Measurements from ENCODE around the gene CA4. TPM values are rescaled to one million over a fixed set of nuclear protein-coding genes. Genes with fewer than 3 reads are reported as not detected.
A peak's percentile ranks its signal among the peaks of the same experiment; 100 is the strongest.

CA4 gene
- total RNA-seq, 1 experiment from 2014 or later, result 1.4 TPM

GRCh38 chr17:60170835-60171752 lies 21.3 kb downstream of the CA4 start:
- H3K4me3 ChIP-seq (ENCODE audit: low read depth in 2 of 2, low read length in 2 of 2), result no peak overlapping the region
- H3K36me3 ChIP-seq (ENCODE audit: control insufficient read depth, insufficient read depth, low read length), result no peaks in the 10 kb centered on the region
- H3K27me3 ChIP-seq (ENCODE audit: control insufficient read depth, insufficient read depth, low read length), result no peaks in the 10 kb centered on the region
- ChIA-PET POLR2A (no interaction called here), CTCF (interaction anchor here (0.5 kb wide), 1 partner anchor 428 kb away, joined by 4 read pairs; no protein-coding TSS in a partner anchor)
- no peaks in the 10 kb centered on the region for H3K9me3 ChIP-seq (ENCODE audit: control insufficient read depth, insufficient read depth, low read depth, low read length)
- DNase-seq (ENCODE audit: low read depth, low spot score), result no peak
- H3K4me1 ChIP-seq (ENCODE audit: control insufficient read depth, insufficient read depth, low read length), result peaks cover 15% of the 10 kb centered on the region
- peak overlapping the region; percentile 31; the same call in 1 of the 2 replicates for H3K27ac ChIP-seq (ENCODE audit: low read length)
- TF ChIP-seq, protein P1, sequence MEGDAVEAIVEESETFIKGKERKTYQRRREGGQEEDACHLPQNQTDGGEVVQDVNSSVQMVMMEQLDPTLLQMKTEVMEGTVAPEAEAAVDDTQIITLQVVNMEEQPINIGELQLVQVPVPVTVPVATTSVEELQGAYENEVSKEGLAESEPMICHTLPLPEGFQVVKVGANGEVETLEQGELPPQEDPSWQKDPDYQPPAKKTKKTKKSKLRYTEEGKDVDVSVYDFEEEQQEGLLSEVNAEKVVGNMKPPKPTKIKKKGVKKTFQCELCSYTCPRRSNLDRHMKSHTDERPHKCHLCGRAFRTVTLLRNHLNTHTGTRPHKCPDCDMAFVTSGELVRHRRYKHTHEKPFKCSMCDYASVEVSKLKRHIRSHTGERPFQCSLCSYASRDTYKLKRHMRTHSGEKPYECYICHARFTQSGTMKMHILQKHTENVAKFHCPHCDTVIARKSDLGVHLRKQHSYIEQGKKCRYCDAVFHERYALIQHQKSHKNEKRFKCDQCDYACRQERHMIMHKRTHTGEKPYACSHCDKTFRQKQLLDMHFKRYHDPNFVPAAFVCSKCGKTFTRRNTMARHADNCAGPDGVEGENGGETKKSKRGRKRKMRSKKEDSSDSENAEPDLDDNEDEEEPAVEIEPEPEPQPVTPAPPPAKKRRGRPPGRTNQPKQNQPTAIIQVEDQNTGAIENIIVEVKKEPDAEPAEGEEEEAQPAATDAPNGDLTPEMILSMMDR (IDR thresholded peaks at IDR 0.05), result no peak
- TF ChIP-seq POLR2AphosphoS5 (IDR thresholded peaks at IDR 0.05; ENCODE audit: low read depth, low read length), result peak; percentile 37; the same call in 1 of the 2 replicates
- no TSS peak for BruUV-seq (replicated peaks)
- in situ Hi-C loops (cut with HindIII; ENCODE audit: low pct_unique_long_range_greater_than_20kb, low sequenced_read_pairs) (no loop called here), intact Hi-C loops (cut with micrococcal nuclease; ENCODE audit: unreplicated experiment) (no loop called here)
- ATAC-seq, result peak; percentile 41; the same call in 1 of the 2 replicates

- in situ Hi-C loops (cut with HindIII; ENCODE audit: low pct_unique_long_range_greater_than_20kb, low sequenced_read_pairs), result no loop called here
- peaks cover 15% of the 10 kb centered on the region for H3K4me1 ChIP-seq (ENCODE audit: control insufficient read depth, insufficient read depth, low read length)
- ChIA-PET CTCF (interaction anchor here (0.5 kb wide), 1 partner anchor 428 kb away, joined by 4 read pairs; no protein-coding TSS in a partner anchor), POLR2A (no interaction called here)
- intact Hi-C loops (cut with micrococcal nuclease; ENCODE audit: unreplicated experiment), result no loop called here
- H3K4me3 ChIP-seq (ENCODE audit: low read depth in 2 of 2, low read length in 2 of 2), result no peak overlapping the region
- no TSS peak for BruUV-seq (replicated peaks)
- no peaks in the 10 kb centered on the region for H3K27me3 ChIP-seq (ENCODE audit: control insufficient read depth, insufficient read depth, low read length)
- no peak for DNase-seq (ENCODE audit: low read depth, low spot score)
- H3K9me3 ChIP-seq (ENCODE audit: control insufficient read depth, insufficient read depth, low read depth, low read length), result no peaks in the 10 kb centered on the region
- H3K27ac ChIP-seq (ENCODE audit: low read length), result no peak overlapping the region
- H3K36me3 ChIP-seq (ENCODE audit: control insufficient read depth, insufficient read depth, low read length), result no peaks in the 10 kb centered on the region
- ATAC-seq, result no peak
- TF ChIP-seq SIN3A (IDR thresholded peaks at IDR 0.05; ENCODE audit: borderline replicate concordance, insufficient read depth, low read depth, low read length) (no peak), TCF7L2 (IDR thresholded peaks at IDR 0.05; ENCODE audit: low read depth, low read length) (no peak), REST (IDR thresholded peaks at IDR 0.05; ENCODE audit: insufficient read depth in 1 of 2, low read depth in 2 of 2, low read length in 1 of 2) (no peak), POLR2AphosphoS5 (IDR thresholded peaks at IDR 0.05; ENCODE audit: low read depth, low read length) (no peak)
- TF ChIP-seq, protein P1 (IDR thresholded peaks at IDR 0.05), result no peak
These were observed 21.9 kb downstream of the CA4 start for GRCh38 chr17:60171753-60172079.

Data from Panc1 (cell line).